ENCODE measurements around the gene HTN1. TPM values are rescaled to one million over a fixed set of nuclear protein-coding genes. Genes with fewer than 3 reads are reported as not detected.
"Not testable (repeated sequence)": the region's sequence is repeated elsewhere in the genome, so short reads cannot be mapped to it uniquely, and the experiment has no call there.

The HTN1 gene
- total RNA-seq, 1 donor from 2014 or later, result not detected

- no peak for TF ChIP-seq CTCF (IDR thresholded peaks at IDR 0.05)
- no peak for TF ChIP-seq POLR2A (IDR thresholded peaks at IDR 0.05)
- no peak for TF ChIP-seq POLR2AphosphoS5 (IDR thresholded peaks at IDR 0.05; ENCODE audit: insufficient read depth in 1 of 2, low read depth in 1 of 2)
- Histone ChIP-seq H3K4me1 (no peaks in the 10 kb centered on the region), H3K36me3 (no peaks in the 10 kb centered on the region), H3K9me3 (no peaks in the 10 kb centered on the region), H3K27ac (no peak overlapping the region), H3K4me3 (no peak overlapping the region), H3K27me3 (no peaks in the 10 kb centered on the region)
- DNase-seq (ENCODE audit: extremely low spot score in 2 of 2), result no peak
- intact Hi-C loops (cut with DNase I), result no loop called here
Observed at GRCh38 chr4:70027011-70027410, 23.2 kb upstream of the HTN1 start.

GRCh38 chr4:70028159-70028558, 22.1 kb upstream of the HTN1 start, which contains the start of gene HTN3:
Gene HTN3 (plus strand): TSS chr4:70028459. CDS start chr4:70030741, 2,282 bp downstream.
- H3K9me3 ChIP-seq; intact Hi-C loops (cut with DNase I); H3K27me3 ChIP-seq; H3K36me3 ChIP-seq; DNase-seq (ENCODE audit: extremely low spot score in 2 of 2); H3K27ac ChIP-seq; H3K4me3 ChIP-seq; H3K4me1 ChIP-seq: not testable (repeated sequence)

- H3K9me3 ChIP-seq; H3K27me3 ChIP-seq; H3K27ac ChIP-seq; H3K4me3 ChIP-seq; H3K36me3 ChIP-seq; intact Hi-C loops (cut with DNase I); DNase-seq (ENCODE audit: extremely low spot score in 2 of 2); H3K4me1 ChIP-seq: not testable (repeated sequence)
Observed at GRCh38 chr4:70037559-70037958, 12.7 kb upstream of the HTN1 start.

GRCh38 chr4:70039928-70040327, 10.3 kb upstream of the HTN1 start:
- H3K9me3 ChIP-seq; intact Hi-C loops (cut with DNase I); H3K27ac ChIP-seq; H3K36me3 ChIP-seq; H3K4me1 ChIP-seq; H3K4me3 ChIP-seq; H3K27me3 ChIP-seq; DNase-seq (ENCODE audit: extremely low spot score in 2 of 2): not testable (repeated sequence)

GRCh38 chr4:70041652-70042286, 8.5 kb upstream of the HTN1 start:
- H3K27me3 ChIP-seq, result no peaks in the 10 kb centered on the region
- intact Hi-C loops (cut with DNase I), result no loop called here
- no peaks in the 10 kb centered on the region for H3K9me3 ChIP-seq
- TF ChIP-seq CTCF (IDR thresholded peaks at IDR 0.05) (no peak), POLR2A (IDR thresholded peaks at IDR 0.05) (no peak), POLR2AphosphoS5 (IDR thresholded peaks at IDR 0.05; ENCODE audit: insufficient read depth in 1 of 2, low read depth in 1 of 2) (no peak)
- H3K27ac ChIP-seq, result no peak overlapping the region
- H3K4me1 ChIP-seq, result no peaks in the 10 kb centered on the region
- DNase-seq (ENCODE audit: extremely low spot score in 2 of 2), result no peak
- H3K4me3 ChIP-seq, result no peak overlapping the region
- H3K36me3 ChIP-seq, result no peaks in the 10 kb centered on the region

GRCh38 chr4:70056534-70056933, 6.3 kb downstream of the HTN1 start:
- DNase-seq (ENCODE audit: extremely low spot score in 2 of 2); H3K27ac ChIP-seq; H3K27me3 ChIP-seq; H3K4me3 ChIP-seq; H3K9me3 ChIP-seq; intact Hi-C loops (cut with DNase I); H3K4me1 ChIP-seq; H3K36me3 ChIP-seq: not testable (repeated sequence)

GRCh38 chr4:70057651-70058050, 7.4 kb downstream of the HTN1 start:
- TF ChIP-seq POLR2AphosphoS5 (IDR thresholded peaks at IDR 0.05; ENCODE audit: insufficient read depth in 1 of 2, low read depth in 1 of 2), result no peak
- no peak for TF ChIP-seq POLR2A (IDR thresholded peaks at IDR 0.05)
- no peak for TF ChIP-seq CTCF (IDR thresholded peaks at IDR 0.05)
- no peaks in the 10 kb centered on the region for H3K9me3 ChIP-seq
- intact Hi-C loops (cut with DNase I), result no loop called here
- H3K4me3 ChIP-seq, result no peak overlapping the region
- no peak overlapping the region for H3K27ac ChIP-seq
- H3K4me1 ChIP-seq, result no peaks in the 10 kb centered on the region
- no peaks in the 10 kb centered on the region for H3K27me3 ChIP-seq
- H3K36me3 ChIP-seq, result no peaks in the 10 kb centered on the region
- DNase-seq (ENCODE audit: extremely low spot score in 2 of 2), result no peak

Measured in vagina (tissue), 2 donors.